ENCODE measurements around the gene UGT2B7.
"Not testable (repeated sequence)": the region's sequence is repeated elsewhere in the genome, so short reads cannot be mapped to it uniquely, and the experiment has no call there.

UGT2B7 gene

GRCh38 chr4:69096111-69096656 is at the start of gene UGT2B7:
TSS of gene UGT2B7 (plus strand) at chr4:69096474. CDS start at chr4:69096521, 47 bp downstream.
- no peak for DNase-seq (ENCODE audit: low read depth)
- no peak within 1 kb of the TSS for H3K4me3 ChIP-seq (ENCODE audit: low read depth, low read length)
- TF ChIP-seq, protein P1, sequence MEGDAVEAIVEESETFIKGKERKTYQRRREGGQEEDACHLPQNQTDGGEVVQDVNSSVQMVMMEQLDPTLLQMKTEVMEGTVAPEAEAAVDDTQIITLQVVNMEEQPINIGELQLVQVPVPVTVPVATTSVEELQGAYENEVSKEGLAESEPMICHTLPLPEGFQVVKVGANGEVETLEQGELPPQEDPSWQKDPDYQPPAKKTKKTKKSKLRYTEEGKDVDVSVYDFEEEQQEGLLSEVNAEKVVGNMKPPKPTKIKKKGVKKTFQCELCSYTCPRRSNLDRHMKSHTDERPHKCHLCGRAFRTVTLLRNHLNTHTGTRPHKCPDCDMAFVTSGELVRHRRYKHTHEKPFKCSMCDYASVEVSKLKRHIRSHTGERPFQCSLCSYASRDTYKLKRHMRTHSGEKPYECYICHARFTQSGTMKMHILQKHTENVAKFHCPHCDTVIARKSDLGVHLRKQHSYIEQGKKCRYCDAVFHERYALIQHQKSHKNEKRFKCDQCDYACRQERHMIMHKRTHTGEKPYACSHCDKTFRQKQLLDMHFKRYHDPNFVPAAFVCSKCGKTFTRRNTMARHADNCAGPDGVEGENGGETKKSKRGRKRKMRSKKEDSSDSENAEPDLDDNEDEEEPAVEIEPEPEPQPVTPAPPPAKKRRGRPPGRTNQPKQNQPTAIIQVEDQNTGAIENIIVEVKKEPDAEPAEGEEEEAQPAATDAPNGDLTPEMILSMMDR (IDR thresholded peaks at IDR 0.05; ENCODE audit: insufficient read depth, low read depth, low read length, missing control alignments) = no peak

GRCh38 chr4:69049860-69050259 is 46.4 kb upstream of the UGT2B7 start:
- H3K4me3 ChIP-seq (ENCODE audit: low read depth, low read length) = no peak overlapping the region

DNA sequence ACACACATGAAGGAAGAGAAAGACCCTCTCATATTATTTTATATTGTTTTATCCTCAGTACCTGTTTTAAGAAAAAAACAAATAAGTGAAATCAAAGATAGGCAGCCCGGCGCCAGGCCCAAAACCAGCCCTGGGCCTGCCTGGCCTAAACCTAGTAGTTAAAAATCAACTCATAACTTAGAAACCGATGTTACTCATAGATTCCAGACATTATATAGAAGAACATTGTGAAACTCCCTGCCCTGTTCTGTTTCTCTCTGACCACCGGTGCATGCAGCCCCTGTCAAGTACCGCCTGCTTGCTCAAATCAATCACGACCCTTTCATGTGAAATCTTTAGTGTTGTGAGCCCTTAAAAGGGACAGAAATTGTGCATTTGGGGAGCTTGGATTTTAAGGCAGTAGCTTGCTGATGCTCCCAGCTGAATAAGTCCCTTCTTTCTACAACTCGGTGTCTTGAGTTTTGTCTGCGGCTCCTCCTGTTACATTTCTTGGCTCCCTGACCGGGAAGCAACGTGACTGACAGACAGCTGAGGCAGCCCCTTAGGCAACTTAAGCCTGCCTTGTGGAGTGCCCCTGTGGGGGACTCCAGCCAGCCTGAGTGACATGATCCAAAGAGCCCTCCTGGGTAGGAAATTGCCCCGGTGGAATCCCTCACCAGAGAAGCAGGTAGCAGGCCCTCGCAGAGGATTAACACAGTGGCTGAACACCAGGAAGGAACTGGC is 45.3 kb upstream of the UGT2B7 start:
- H3K4me3 ChIP-seq (ENCODE audit: low read depth, low read length); DNase-seq (ENCODE audit: low read depth): not testable (repeated sequence)

More at GRCh38 chr4:69049860-69050259, 46.4 kb upstream of the UGT2B7 start:
- TF ChIP-seq, protein P1 (IDR thresholded peaks at IDR 0.05; ENCODE audit: insufficient read depth, low read depth, low read length, missing control alignments) = no peak
- DNase-seq (ENCODE audit: low read depth) = no peak

- H3K4me3 ChIP-seq (ENCODE audit: low read depth, low read length) = no peak overlapping the region
- peak; percentile 41 for DNase-seq (ENCODE audit: low read depth)
- TF ChIP-seq, protein P1 (IDR thresholded peaks at IDR 0.05; ENCODE audit: insufficient read depth, low read depth, low read length, missing control alignments) = no peak
Observed at GRCh38 chr4:69051576-69051943, 44.7 kb upstream of the UGT2B7 start.

- H3K4me3 ChIP-seq (ENCODE audit: low read depth, low read length); DNase-seq (ENCODE audit: low read depth): not testable (repeated sequence)
Observed at GRCh38 chr4:69053309-69053885, 42.9 kb upstream of the UGT2B7 start.

DNA sequence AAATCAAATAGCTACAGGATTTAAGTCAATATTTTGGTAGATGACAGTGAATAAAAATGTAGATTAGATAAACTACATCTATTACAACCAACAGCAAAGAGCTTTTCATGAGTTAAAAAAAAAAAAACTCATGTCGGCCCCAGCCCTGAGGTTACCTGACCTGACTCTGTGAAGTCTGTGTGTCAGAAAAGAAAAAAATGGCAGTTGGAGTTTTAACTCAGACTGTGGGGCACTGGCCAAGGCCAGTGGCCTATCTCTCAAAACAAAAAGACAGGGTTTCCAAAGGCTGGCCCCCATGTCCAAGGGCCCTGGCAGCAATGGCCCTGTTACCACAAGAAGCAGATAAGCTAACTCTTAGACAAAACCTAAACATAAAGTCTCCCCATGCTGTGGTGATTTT is 42.2 kb upstream of the UGT2B7 start:
- DNase-seq (ENCODE audit: low read depth); H3K4me3 ChIP-seq (ENCODE audit: low read depth, low read length): not testable (repeated sequence)

DNA sequence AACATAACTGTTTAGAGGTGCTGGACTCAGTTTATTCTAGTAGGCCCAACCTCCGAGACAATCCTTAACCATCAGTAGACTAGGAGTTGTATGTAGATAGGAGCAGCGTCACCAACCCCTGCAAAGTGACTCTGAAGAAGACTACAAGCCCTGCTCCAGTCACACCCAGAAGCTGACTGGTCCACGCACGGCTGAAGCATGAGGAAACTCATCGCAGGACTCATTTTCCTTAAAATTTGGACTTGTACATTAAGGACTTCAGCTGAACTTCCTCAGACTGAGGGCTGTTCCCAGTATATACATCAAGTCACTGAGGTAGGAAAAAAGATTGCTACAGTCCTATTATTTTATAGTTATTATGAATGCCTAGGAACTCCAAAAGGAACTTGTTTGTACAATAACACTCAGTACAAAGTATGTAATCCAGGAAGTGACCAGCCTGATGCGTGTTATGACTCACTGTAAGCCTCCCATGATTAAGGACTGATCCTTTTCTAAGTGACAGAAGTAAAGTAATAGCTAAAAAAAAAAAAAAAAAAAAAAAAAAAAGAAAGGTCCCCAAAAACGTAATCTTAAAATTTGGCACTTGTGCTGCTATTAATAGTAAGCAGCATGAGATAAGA is 41.6 kb upstream of the UGT2B7 start:
- TF ChIP-seq, protein P1 (IDR thresholded peaks at IDR 0.05; ENCODE audit: insufficient read depth, low read depth, low read length, missing control alignments) = no peak
- no peak overlapping the region for H3K4me3 ChIP-seq (ENCODE audit: low read depth, low read length)
- peak; percentile 36 for DNase-seq (ENCODE audit: low read depth)

GRCh38 chr4:69056150-69056549 is 40.1 kb upstream of the UGT2B7 start:
- DNase-seq (ENCODE audit: low read depth) = no peak
- TF ChIP-seq, protein P1 (IDR thresholded peaks at IDR 0.05; ENCODE audit: insufficient read depth, low read depth, low read length, missing control alignments) = no peak
- H3K4me3 ChIP-seq (ENCODE audit: low read depth, low read length) = no peak overlapping the region

All from GM12865 (cell line).